Lung microvascular endothelial cell (primary cell): ENCODE results near the gene PHLPP2. TPM values are rescaled to one million over a fixed set of nuclear protein-coding genes. Genes with fewer than 3 reads are reported as not detected.
"Not testable (repeated sequence)": the region's sequence is repeated elsewhere in the genome, so short reads cannot be mapped to it uniquely, and the experiment has no call there.

Source experiments
- DNase-seq, 2 donors: peaks; one replicate each; pipeline versions ENCODE4 v3.0.0 to v3.0.0-alpha.2; 2010; ENCODE audit warnings: low read depth in 2 of 2
- total RNA-seq: library from RNA; depleted of rRNA; stranded (reverse); fragments of >200 nt; gene quantifications from 2 replicates; pipeline ENCODE4 v1.2.1, GENCODE V29; 2014

Gene PHLPP2
- total RNA-seq, 1 donor from 2014 or later = 6.5 TPM

GRCh38 chr16:71625113-71625850 is 99.2 kb downstream of the PHLPP2 start:
- DNase-seq = no peak

- no peak for DNase-seq
These were observed 100.9 kb downstream of the PHLPP2 start for GRCh38 chr16:71623597-71623996.

- DNase-seq = no peak
These were observed 102.4 kb downstream of the PHLPP2 start for GRCh38 chr16:71622088-71622487.

- DNase-seq = no peak
These were observed 106.1 kb downstream of the PHLPP2 start for GRCh38 chr16:71618429-71618828.

GRCh38 chr16:71614956-71615355 is 109.5 kb downstream of the PHLPP2 start:
- not testable (repeated sequence) for DNase-seq

- peak; percentile 61 to 68 for DNase-seq
These were observed 113.3 kb downstream of the PHLPP2 start for GRCh38 chr16:71610936-71611871.

GRCh38 chr16:71610447-71610846 is 114.1 kb downstream of the PHLPP2 start:
- DNase-seq = no peak

- no peak for DNase-seq
These were observed 115.4 kb downstream of the PHLPP2 start for GRCh38 chr16:71609066-71609465.

GRCh38 chr16:71600822-71601221 is 123.7 kb downstream of the PHLPP2 start:
- no peak for DNase-seq

- DNase-seq = not testable (repeated sequence)
These were observed 126.1 kb downstream of the PHLPP2 start for GRCh38 chr16:71598426-71598825.

GRCh38 chr16:71595340-71595826 is 129.1 kb downstream of the PHLPP2 start:
- DNase-seq = not testable (repeated sequence)

Other genes with a start within 250 kb of the PHLPP2 start
- 1.2 and 1.5 TPM in 2 replicates for gene ZNF19, start 235.4 kb downstream of the PHLPP2 start, total RNA-seq
- not detected in 2 replicates for gene CHST4, start 198.3 kb downstream of the PHLPP2 start, total RNA-seq
- not detected in 2 replicates for gene TAT, start 147.6 kb downstream of the PHLPP2 start, total RNA-seq
- 0.22 TPM in 1 of 2 replicates, not detected in the other for gene MARVELD3, start 98.5 kb downstream of the PHLPP2 start, total RNA-seq
- 37.0 and 43.8 TPM in 2 replicates for gene AP1G1, start 84.1 kb upstream of the PHLPP2 start, total RNA-seq
- gene ATXN1L, start 121.3 kb upstream of the PHLPP2 start, total RNA-seq = 10.2 and 16.3 TPM in 2 replicates
- 5.2 and 6.0 TPM in 2 replicates for gene ZNF821, start 159.5 kb upstream of the PHLPP2 start, total RNA-seq
- gene IST1, start 170.8 kb upstream of the PHLPP2 start, total RNA-seq = 99.6 and 141 TPM in 2 replicates